Activated T-cell treated with anti-CD3 and anti-CD28 coated beads, Interleukin-2, amount 50 U/mL, for 4 hours (primary cell): ENCODE measurements around the gene MLXIP. TPM values are rescaled to one million over a fixed set of nuclear protein-coding genes. Genes with fewer than 3 reads are reported as not detected.
"Not testable (repeated sequence)": the region's sequence is repeated elsewhere in the genome, so short reads cannot be mapped to it uniquely, and the experiment has no call there.

ENCODE experiments used
- ATAC-seq, 2 donors: fragments of 200-7000 bp; cut with Tn5 transposase; one replicate each; pipeline ENCODE4 v1.10.0; 2021
- DNase-seq: peaks from one replicate; pipeline ENCODE4 v3.0.0-alpha.2; 2020
- H3K27me3 Mint-ChIP-seq: one replicate; pipeline ENCODE4 v1.8.0; 2021; ENCODE audit warnings: low read depth, mixed read lengths
- H3K36me3 Mint-ChIP-seq: one replicate; pipeline ENCODE4 v1.8.0; 2022; ENCODE audit warnings: mixed read lengths; ENCODE audit not compliant: insufficient read depth
- H3K4me1 Mint-ChIP-seq: one replicate; pipeline ENCODE4 v1.8.0; 2021; ENCODE audit warnings: low read depth, mixed read lengths
- H3K4me3 Mint-ChIP-seq: one replicate; pipeline ENCODE4 v1.8.0; 2021; ENCODE audit warnings: mild to moderate bottlenecking, moderate library complexity, mixed read lengths
- H3K9me3 Mint-ChIP-seq: one replicate; pipeline ENCODE4 v1.8.0; 2021; ENCODE audit warnings: mixed read lengths
- total RNA-seq, 3 donors: library from RNA; stranded (reverse); gene quantifications; one replicate each; pipeline ENCODE4 v1.2.1, GENCODE V29; 2021

The MLXIP gene
- total RNA-seq, 3 donors from 2014 or later: 35.9 to 42.3 (median 37.9) TPM

GRCh38 chr12:122166422-122167349, 88.1 kb downstream of the MLXIP start:
- peak; percentile 15 for DNase-seq
- Mint-ChIP-seq H3K27me3 (peaks cover 8% of the 10 kb centered on the region), H3K36me3 (no peaks in the 10 kb centered on the region), H3K4me3 (no peak overlapping the region), H3K9me3 (no peaks in the 10 kb centered on the region), H3K4me1 (peaks cover 13% of the 10 kb centered on the region)
- peak; percentile 85 to 88 for ATAC-seq

GRCh38 chr12:122167356-122167925, 88.9 kb downstream of the MLXIP start:
- Mint-ChIP-seq H3K4me3 (no peak overlapping the region), H3K27me3 (peaks cover 8% of the 10 kb centered on the region), H3K4me1 (peaks cover 9% of the 10 kb centered on the region), H3K9me3 (no peaks in the 10 kb centered on the region), H3K36me3 (no peaks in the 10 kb centered on the region)
- ATAC-seq: peak in 1 of 2 donors; percentile 19
- DNase-seq: no peak

DNA sequence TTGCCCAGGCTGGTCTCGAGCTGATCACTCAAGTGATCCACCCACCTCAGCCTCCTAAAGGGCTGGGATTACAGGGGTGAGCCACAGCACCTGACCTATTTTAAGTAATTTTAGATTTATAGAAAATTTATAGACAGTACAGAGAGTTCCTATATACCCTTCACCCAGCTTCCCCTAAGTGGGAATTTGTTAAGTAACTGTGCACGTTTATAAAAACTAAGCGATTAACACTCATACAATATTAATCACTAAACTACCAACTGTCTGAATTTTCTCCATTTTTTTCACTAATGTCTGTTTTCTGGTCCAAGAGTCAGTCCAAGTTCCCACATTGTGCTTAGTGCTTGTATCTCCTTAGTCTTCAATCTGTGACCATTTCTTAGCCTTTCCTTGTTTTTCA, 89.9 kb downstream of the MLXIP start:
- peaks cover 9% of the 10 kb centered on the region for H3K4me1 Mint-ChIP-seq
- DNase-seq (no peak), ATAC-seq (no peak)
- H3K36me3 Mint-ChIP-seq: no peaks in the 10 kb centered on the region
- H3K4me3 Mint-ChIP-seq: no peak overlapping the region
- no peaks in the 10 kb centered on the region for H3K9me3 Mint-ChIP-seq
- H3K27me3 Mint-ChIP-seq: peaks cover 8% of the 10 kb centered on the region

DNA sequence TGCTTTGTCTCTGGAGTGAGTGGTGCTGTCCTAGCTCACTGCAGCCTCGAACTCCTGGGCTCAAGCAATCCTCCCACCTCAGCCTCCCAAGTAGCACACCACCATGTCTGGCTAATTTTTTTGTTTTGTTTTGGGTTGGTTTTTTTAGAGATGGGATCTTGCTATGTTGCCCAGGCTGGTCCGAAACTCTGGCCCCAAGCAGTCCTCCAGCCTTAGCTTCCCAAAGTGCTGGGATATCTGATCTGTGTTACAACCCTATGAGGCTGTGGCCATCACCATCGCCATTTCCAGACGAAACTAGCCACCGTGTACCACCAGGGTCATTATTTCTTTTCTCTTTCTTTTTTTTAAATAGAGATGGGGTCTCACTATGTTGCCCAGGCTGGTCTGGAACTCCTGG, 92.8 kb downstream of the MLXIP start:
- H3K9me3 Mint-ChIP-seq: no peaks in the 10 kb centered on the region
- H3K27me3 Mint-ChIP-seq: peaks cover 3% of the 10 kb centered on the region
- ATAC-seq (no peak), DNase-seq (no peak)
- peaks cover 9% of the 10 kb centered on the region for H3K4me1 Mint-ChIP-seq
- H3K36me3 Mint-ChIP-seq: no peaks in the 10 kb centered on the region
- no peak overlapping the region for H3K4me3 Mint-ChIP-seq

- Mint-ChIP-seq H3K4me1 (peaks cover under 1% of the 10 kb centered on the region), H3K4me3 (no peak overlapping the region), H3K36me3 (no peaks in the 10 kb centered on the region), H3K9me3 (no peaks in the 10 kb centered on the region), H3K27me3 (no peaks in the 10 kb centered on the region)
- DNase-seq: no peak
- ATAC-seq: no peak
These were observed 93.8 kb downstream of the MLXIP start for GRCh38 chr12:122172262-122172939.

DNA sequence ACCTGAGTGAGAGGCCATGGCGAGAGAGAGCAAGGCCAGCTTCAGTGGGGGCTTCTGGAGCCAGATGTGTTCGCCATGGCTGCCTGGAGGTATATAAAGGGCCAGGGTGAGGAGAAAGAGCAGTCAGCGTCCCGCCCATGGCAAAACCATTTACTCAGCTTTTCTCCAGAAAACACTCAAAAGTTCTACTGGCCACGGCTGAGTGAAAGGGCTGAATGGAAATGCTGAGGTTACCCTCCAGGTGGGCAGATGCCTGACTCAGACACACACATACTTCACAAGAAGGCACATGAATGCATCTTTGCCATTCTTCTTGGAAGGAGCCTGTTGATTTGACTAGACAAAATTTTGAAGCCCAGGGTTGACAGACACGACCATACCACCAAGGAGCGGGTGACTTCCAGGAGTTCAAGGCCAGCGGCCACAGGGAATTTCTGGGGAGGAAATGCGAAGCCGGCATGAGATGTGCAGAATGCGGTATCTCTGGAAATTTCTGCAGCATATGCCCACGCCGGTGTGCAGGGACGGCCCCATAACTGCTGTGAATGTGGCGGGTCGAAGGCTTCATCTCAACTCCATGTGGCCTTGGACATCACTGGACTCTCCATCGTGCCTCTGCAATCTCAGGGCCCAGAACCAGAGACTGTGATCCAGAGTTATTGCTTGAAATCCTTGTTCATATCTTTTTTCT, 95.7 kb downstream of the MLXIP start, which contains the start of gene IL31:
TSS of gene IL31 (minus strand) at position 67 of the 691 bp plus-strand sequence. CDS start at position 18, 49 bp downstream.
- no peaks in the 10 kb centered on the region for H3K9me3 Mint-ChIP-seq
- H3K36me3 Mint-ChIP-seq: no peaks in the 10 kb centered on the region
- H3K4me1 Mint-ChIP-seq: no peaks in the 10 kb centered on the region
- ATAC-seq (peak; percentile 67 to 80), DNase-seq (no peak)
- no peak within 1 kb of the TSS for H3K4me3 Mint-ChIP-seq
- peaks cover 2% of the 10 kb centered on the region for H3K27me3 Mint-ChIP-seq

DNA sequence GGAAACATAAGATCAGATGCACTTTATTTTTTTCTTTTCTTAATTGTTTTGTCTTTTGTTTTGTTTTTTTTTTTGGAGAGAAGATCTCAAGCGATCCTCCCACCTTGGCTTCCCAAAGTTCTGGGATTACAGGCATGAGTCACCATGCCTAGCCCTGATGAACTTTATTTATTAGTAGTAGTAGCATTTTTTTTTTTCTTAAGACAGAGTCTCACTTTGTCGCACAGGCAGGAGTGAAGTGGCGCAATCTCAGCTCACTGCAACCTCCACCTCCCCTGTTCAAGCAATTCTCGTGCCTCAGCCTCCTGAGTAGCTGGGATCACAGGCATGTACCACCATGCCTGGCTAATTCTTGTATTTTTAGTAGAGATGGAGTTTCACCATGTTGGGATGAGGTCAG, 97.9 kb downstream of the MLXIP start:
- ATAC-seq, H3K9me3 Mint-ChIP-seq, H3K4me3 Mint-ChIP-seq: not testable (repeated sequence)

GRCh38 chr12:122182887-122183587, 104.5 kb downstream of the MLXIP start, which contains the start of gene LRRC43:
LRRC43 (plus strand) TSS chr12:122183123; CDS start chr12:122183145, 22 bp downstream.
- Mint-ChIP-seq H3K36me3 (no peaks in the 10 kb centered on the region), H3K27me3 (peaks cover 16% of the 10 kb centered on the region), H3K4me3 (peak within 1 kb of the TSS; percentile 81), H3K9me3 (no peaks in the 10 kb centered on the region), H3K4me1 (peaks cover 10% of the 10 kb centered on the region)
- DNase-seq (no peak), ATAC-seq (peak; percentile 85 to 87)

More for the DNA sequence above, 97.9 kb downstream of the MLXIP start:
- not testable (repeated sequence) for H3K36me3 Mint-ChIP-seq, DNase-seq, H3K4me1 Mint-ChIP-seq, H3K27me3 Mint-ChIP-seq

GRCh38 chr12:122183588-122183940, 105.0 kb downstream of the MLXIP start:
- no peak for DNase-seq
- peak; percentile 11 to 15 for ATAC-seq
- Mint-ChIP-seq H3K36me3 (no peaks in the 10 kb centered on the region), H3K9me3 (no peaks in the 10 kb centered on the region), H3K4me3 (peak overlapping the region; percentile 68), H3K4me1 (peaks cover 10% of the 10 kb centered on the region), H3K27me3 (peaks cover 15% of the 10 kb centered on the region)

GRCh38 chr12:122184517-122184916, 106.0 kb downstream of the MLXIP start:
- ATAC-seq: no peak
- peak overlapping the region; percentile 68 for H3K4me3 Mint-ChIP-seq
- H3K9me3 Mint-ChIP-seq: no peaks in the 10 kb centered on the region

GRCh38 chr12:122185079-122185478, 106.5 kb downstream of the MLXIP start:
- Mint-ChIP-seq H3K27me3 (peaks cover 15% of the 10 kb centered on the region), H3K4me1 (peaks cover 10% of the 10 kb centered on the region), H3K36me3 (no peaks in the 10 kb centered on the region), H3K9me3 (no peaks in the 10 kb centered on the region), H3K4me3 (peak overlapping the region; percentile 26)
- ATAC-seq: no peak
- no peak for DNase-seq

More at GRCh38 chr12:122184517-122184916, 106.0 kb downstream of the MLXIP start:
- no peak for DNase-seq
- Mint-ChIP-seq H3K4me1 (peaks cover 10% of the 10 kb centered on the region), H3K27me3 (peaks cover 15% of the 10 kb centered on the region), H3K36me3 (no peaks in the 10 kb centered on the region)

GRCh38 chr12:122185494-122186082, 107.0 kb downstream of the MLXIP start:
- peaks cover 15% of the 10 kb centered on the region for H3K27me3 Mint-ChIP-seq
- no peak for DNase-seq

DNA sequence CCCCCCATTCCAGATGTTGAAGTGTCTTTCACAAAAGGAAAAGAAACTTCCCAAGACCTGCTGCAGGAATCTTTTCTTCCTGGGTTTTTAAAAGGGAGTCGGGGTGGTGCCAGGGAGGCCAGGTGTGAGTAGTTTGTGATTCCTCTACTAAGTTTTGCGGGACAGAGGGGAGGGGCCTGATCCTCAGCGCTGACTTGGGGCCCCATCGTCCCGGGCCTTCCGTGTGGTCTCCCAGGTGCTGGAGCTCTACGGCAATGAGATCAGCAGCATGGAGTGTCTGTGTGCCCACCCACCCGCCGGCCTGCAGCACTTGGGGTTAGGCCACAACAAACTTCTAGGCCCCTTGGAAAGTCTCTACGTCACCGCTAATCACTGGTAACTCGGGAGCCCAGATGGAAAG, 108.9 kb downstream of the MLXIP start:
- Mint-ChIP-seq H3K4me1 (peaks cover 10% of the 10 kb centered on the region), H3K27me3 (peaks cover 12% of the 10 kb centered on the region), H3K9me3 (no peaks in the 10 kb centered on the region), H3K36me3 (no peaks in the 10 kb centered on the region), H3K4me3 (no peak overlapping the region)
- ATAC-seq: no peak
- no peak for DNase-seq

More at GRCh38 chr12:122185494-122186082, 107.0 kb downstream of the MLXIP start:
- Mint-ChIP-seq H3K4me1 (peaks cover 10% of the 10 kb centered on the region), H3K36me3 (no peaks in the 10 kb centered on the region), H3K9me3 (no peaks in the 10 kb centered on the region), H3K4me3 (no peak overlapping the region)
- ATAC-seq: no peak
